GM18520 (cell line): Measurements from ENCODE around the gene CD1C.
"Not testable (repeated sequence)": the region's sequence is repeated elsewhere in the genome, so short reads cannot be mapped to it uniquely, and the experiment has no call there.

Experiments
- ATAC-seq: cut with Tn5 transposase; IDR thresholded peaks from one replicate; pipeline ENCODE4 v1.9.1; 2021; ENCODE audit not compliant: unreplicated experiment

CD1C gene

DNA sequence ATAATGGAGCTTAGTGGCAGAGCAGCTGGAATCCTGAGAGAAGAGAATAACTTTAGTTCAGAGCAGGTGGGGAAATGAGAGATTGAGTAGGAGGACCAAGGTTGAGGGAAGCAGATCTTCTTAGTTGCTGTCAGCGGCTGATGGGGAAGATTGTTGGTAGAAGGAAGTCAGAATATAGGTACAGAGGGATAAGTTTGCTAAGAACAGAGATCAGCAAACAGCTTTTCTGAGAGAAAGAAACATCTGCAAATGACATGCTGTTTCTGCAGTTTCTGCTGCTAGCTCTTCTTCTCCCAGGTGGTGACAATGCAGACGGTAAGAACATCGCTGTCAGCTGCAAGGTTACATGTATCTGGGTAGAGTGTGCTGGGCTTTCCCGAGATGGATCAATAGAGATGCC lies at the start of gene CD1C:
Gene CD1C (plus strand): TSS at position 113 of the 400 bp plus-strand sequence. CDS start 142 bp downstream, at position 255.
- no peak for ATAC-seq

DNA sequence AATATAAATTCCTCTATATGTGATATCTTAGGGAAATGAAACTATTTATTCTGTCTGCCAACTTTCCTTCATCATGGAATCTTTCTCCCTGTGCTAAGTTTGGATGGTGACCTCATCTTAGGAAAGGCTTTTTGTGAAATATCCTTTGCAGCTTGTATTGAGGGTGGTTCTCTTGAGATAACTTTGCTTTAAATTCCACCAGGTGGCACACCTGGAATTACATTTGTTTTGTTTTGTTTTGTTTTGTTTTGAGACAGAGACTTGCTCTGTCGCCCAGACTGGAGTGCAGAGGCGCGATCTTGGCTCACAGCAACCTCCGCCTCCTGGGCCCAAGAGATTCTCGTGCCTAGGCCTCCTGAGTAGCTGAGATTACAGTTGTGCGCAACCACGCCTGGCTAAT lies 43.1 kb upstream of the CD1C start:
- no peak for ATAC-seq

DNA sequence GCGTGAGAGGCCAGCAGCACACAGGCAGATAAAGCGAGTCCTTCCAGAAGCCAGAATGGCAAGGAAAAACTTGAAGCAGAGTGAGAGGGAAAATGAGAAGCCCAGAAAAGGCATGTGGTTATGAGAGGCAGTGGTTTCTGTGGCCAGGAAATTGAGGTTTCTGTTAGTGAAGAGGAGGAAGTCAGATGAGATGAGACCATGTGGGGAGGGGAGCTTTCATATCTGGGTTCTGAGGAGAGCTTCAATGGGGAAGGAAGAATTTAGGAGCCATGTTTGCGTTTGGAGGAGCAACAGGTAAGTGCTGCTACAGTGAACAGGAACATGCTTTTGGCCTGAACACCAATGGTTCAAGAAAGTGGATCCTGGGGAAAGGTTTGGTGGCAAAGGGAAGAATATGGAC lies 41.6 kb upstream of the CD1C start:
- ATAC-seq: no peak

DNA sequence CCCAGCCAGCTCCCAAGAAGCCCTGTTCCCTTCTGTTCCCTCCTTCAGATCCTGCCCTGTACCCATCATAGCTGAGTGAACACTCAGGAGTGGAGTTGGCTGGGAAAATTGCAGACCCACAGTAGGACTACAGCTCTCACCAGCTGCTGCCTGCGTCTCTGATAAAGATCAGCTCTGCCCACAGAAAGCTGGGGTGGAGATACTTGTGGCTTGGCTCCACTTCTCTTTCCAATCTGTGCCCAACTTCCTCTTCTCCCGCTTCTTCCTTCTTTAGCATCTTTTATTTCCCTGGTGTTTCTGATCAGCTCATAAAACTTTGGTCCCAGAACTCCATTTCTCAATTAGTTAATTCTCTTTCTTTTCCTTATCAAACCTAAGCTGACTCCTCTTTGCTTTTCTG lies 41.0 kb upstream of the CD1C start:
- ATAC-seq: no peak

DNA sequence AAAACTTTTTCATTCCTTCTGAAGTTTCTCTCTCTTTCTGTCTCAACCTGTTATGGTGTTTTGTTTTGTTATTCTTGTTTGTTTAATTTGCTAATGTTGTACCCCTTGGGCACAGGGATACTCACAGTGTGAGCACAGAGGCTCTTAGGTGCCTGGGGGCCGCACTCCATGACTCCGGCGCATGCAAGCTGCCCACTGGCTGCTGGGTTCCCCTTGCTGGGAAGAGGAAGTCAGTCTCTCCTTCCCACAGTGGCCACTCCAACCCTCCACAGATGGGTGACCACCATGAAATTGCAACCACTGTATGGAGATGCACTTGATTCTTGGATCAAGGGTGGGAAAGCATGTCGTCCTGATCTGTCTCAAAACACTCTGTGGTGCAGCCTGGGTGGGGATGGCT lies 40.1 kb upstream of the CD1C start:
- no peak for ATAC-seq

DNA sequence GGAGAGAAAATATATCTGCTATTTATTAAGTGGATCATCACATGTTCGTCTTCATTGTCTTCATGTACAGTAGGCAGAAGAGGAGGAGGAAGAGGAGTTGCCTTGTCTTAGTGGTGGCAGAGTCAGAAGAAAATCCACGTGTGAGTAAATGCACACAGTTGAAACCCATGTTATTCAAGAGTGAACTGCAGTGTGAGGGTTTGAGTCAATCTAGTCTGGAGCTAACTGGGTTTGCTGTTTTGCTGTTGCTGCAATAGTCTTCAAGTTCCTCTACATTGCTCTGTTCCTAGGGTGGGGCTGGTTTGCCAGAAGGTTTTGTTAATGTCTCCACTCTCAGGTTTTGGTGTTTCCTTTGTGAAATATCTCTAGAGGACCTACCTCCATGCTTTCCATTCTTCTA lies 38.6 kb upstream of the CD1C start:
- no peak for ATAC-seq

DNA sequence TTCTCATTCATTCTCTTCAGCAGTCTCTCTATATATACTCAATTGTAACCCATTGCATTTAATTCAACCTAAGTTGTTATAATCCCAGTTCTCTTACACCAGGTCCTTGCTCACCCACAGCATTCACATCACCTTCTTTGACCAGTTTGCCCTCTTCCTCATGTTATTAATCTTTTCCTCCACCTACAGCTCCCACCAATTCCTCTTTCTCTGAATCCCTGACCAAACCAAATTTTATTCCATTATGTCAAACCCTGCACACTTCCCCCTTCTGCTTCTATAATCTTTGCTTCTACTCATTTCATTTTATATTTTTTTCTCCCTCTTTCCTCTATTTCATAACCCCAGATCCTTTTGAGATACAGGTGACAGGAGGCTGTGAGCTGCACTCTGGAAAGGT lies 34.1 kb upstream of the CD1C start:
- ATAC-seq: no peak

DNA sequence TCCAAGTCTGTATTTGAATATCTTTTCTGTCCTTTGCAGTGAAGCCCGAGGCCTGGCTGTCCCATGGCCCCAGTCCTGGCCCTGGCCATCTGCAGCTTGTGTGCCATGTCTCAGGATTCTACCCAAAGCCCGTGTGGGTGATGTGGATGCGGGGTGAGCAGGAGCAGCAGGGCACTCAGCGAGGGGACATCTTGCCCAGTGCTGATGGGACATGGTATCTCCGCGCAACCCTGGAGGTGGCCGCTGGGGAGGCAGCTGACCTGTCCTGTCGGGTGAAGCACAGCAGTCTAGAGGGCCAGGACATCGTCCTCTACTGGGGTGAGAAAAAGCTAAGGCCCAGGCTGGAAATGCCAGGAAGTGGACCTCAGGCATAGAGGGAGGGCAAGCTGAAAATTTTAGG lies 33.0 kb upstream of the CD1C start:
- not testable (repeated sequence) for ATAC-seq

DNA sequence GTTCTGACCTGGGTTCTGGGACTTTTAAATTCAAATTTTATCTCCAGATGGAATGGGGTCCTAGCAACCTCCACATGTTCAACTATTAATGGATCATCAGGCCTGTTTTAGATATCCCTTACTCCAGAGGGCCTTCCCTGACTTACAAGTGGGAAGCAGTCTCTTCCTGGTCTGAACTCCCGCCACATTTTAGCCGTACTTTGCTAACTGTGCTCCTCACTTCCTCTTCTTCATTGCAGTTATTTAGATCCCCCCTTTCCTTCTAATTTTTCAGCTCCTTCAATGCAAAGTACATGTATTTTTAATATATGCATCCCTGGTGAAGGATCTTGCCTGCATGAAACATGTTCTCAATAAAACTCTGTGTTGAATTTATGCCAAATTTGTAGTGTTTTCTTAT lies 31.8 kb upstream of the CD1C start:
- no peak for ATAC-seq

DNA sequence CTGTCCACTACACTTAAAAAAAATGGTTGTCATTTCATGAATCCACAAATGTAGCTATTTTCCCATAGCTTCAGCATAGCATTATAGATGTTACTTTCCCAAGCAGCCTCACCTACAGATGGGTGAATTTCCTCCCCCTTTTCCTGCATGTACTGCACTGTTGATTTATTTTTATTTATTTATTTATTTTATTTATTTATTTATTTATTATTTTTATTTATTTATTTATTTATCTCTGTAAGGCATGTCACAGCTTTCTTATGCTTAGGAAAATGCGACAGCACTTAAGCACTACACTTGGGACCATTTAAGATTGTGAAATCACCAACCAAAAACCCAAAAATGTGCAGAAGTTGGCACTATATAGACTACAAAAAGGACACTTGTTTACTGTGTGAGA lies 30.6 kb upstream of the CD1C start:
- ATAC-seq: no peak

DNA sequence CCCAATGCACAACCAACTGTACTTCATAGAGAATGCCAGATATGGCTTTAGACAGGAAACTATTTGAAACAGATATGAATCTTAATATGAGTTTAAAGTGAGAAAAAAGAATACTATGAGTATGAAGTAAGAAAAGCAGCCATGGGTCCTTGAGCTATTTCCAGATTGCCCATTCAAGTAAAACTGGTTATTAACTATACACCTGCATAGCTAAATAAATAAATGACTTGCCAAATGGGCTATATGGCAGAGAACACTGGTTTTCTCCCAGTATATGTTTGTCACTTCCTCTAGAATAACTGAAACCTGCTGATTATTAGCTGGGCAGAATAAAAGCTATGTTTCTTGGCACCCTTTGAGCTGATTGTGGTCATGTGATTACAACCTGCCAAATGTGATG lies 17.0 kb upstream of the CD1C start:
- no peak for ATAC-seq

DNA sequence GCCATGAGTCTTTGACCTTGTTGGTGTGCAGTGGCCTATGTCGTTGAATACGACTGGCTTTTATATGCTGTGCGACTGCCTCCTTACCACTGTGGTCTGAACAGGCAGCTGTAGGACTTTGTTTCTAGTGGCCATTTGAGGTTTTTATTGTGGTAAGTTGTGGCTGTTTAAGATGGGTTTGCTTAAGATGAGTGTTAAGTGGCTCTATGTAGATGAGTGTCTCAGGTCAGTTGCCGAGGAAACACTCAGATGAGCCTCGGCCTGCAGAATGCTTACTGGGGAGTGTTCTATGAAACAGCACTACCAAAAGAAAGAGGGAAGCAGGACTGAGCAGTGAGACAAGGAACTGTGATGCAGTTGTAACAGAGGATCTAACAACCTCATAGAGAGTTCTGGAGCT lies 14.9 kb upstream of the CD1C start:
- ATAC-seq: no peak

DNA sequence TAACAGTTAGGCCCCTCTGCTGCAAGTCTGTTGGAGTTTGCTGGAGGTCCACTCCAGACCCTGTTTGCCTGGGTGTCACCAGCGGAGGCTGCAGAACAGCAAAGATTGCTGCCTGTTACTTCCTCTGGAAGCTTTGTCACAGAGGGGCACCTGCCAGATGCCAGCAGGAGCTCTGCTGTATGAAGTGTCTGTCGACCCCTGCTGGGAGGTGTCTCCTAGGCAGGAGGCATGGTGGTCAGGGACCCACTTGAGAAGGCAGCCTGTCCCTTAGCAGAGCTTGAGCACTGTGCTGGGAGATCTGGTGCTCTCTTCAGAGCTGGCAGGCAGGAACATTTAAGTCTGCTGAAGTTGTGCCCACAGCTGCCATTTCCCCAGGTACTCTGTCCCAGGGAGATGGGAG lies 7.3 kb upstream of the CD1C start:
- not testable (repeated sequence) for ATAC-seq

DNA sequence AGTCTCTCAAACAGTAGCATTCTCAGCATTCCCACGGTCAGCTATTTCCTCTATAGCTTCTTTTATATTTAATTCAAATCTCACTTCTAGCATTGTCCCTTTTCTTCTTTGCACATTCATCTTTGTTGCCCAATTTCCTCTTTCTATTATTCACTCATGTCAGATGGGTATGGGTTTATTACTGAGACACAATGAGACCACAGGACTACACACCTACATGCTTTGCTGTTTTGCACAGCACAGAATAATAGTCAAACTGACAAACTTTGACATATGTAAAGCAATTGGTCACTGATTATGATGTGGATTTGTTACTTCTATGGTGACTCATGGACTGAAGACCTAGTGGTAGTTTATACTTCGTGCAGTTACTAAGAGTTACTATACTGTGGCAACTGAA lies 5.8 kb upstream of the CD1C start:
- ATAC-seq: peak; percentile 78

DNA sequence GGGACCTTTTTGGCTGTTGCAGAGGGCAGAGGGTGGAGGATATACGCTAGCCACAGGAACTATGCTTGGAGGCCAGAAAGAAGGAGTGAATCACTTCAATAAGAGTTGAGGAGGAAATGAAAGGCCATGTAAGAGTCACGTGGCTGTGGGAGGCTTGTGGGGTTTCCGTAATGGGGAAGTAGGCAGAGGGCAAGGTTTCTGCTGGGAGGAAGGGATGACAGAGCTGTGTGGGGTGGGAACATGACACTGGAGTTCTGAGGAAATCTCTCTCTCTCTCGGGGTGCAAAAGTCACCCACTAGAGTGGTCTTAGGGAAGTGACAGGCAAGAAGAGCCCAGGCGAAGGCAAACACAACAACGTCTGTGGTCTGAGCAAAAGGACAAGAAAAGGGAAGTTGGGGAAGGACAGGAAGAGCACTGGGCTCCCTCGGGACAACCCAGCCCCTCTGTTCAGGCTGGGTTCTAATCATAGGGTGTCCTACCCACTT lies 3.9 kb upstream of the CD1C start:
- ATAC-seq: peak; percentile 27

DNA sequence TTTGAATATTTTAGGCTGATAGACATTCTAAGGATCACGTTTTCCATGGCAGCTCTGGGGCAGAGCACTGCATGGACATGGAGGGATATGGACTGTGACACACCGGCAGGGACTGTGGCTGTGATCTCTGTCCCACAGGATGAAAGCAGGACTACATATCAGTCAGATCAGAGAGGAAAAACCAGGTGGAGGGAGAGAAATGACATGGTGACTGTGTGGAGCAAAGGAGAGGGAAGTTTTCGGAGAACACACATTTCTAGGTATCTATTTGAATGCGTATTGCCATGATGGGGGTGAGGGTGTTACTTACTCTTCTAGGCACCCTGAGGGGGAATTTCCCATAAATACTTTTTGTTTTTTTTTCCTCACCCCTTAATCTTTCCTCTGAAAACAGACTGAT lies 3.2 kb upstream of the CD1C start:
- ATAC-seq: no peak

DNA sequence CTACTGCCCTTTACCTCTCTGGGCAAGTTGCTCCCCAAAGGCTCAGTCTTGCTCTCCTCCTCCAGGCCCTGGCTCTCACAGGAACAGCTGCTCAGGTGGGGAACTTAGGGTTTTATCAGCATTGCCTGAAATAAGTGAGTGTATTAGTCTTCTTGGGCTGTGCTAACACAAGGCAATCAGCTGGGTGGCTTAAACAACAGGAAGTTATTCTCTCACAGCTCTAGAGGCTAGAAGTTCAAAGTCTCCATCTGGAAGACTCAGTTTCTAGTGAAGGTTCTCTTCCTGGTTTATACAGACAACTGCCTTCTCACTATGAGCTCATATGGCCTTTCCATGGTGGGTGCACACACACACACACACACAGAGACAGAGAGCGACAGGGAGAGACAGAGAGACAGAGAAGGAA lies 2.8 kb upstream of the CD1C start:
- no peak for ATAC-seq

DNA sequence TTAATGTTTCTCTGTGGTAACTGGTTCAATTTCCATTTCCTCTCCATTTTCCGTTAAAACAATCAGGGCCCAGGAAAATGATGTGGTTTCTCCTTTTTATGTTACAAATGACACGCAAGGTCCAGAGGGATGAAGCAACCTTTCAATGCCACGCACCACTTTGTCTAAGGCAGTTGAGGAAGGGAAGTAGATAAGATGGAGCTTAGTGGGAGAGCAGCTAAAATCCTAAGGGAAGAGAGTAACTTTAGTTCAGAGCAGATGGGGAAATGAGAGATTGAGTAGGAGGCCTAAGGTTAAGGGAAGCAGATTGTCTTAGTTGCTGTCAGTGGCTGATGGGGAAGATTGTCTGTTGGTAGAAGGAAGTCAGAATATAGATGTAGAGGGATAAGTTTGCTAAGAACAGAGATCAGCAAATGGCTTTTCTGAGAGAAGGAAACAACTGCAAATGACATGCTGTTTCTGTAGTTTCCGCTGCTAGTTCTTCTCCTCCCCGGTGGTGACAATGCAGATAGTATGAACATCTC lies 660 bp downstream of the CD1C start:
- no peak for ATAC-seq

DNA sequence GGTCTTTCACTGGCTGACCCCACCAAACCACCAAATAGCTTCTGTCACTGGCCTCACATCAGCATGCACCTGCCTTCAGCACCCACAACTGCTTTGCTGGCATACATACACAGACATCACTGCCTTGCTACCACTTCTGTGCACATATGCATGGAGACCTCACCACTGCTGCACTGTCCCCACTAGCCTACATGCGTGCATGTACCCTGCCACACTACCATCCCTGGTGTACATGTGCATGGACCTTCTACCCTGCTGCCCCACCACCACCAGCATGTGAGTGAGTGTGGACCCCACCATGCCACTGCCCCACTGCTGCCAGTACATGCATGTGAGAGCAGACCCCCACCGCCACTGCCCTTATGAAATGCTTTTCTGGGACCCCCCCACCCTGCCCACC lies 6.1 kb downstream of the CD1C start:
- ATAC-seq: no peak

DNA sequence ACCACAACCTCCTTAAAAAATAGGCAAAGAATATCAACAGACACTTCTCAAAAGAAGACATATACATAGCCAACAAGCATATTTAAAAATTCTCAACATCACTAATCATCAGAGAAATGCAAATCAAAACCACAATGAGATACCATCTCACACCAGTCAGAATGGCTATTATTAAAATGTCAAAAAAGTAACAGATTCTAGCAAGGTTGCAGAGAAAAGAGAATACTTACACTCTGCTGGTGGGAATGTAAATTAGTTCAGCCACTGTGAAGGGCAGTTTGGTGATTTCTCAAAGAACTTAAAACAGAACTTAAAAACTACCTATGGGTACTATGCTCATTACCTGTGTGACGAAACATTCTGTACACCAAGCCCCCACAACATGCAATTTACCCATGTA lies 20.9 kb downstream of the CD1C start:
- ATAC-seq: no peak

DNA sequence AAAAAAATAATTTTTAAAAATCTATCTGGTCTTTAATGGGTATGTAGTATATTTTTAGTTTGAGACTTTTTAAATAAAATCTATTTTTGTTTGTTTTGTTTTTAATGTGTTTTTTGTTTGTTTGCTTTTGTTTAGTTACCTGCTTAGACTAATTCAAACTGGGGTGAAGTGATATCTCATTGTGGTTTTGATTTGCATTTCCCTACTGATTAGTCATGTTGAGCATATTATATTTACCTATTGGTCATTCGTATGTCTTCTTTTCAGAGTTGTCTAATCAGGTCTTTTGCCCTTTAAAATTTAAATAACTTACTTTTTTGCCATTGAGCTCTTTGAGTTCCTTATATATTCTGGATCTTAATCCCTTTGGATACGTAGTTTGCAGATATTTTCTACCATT lies 21.3 kb downstream of the CD1C start:
- ATAC-seq: no peak

DNA sequence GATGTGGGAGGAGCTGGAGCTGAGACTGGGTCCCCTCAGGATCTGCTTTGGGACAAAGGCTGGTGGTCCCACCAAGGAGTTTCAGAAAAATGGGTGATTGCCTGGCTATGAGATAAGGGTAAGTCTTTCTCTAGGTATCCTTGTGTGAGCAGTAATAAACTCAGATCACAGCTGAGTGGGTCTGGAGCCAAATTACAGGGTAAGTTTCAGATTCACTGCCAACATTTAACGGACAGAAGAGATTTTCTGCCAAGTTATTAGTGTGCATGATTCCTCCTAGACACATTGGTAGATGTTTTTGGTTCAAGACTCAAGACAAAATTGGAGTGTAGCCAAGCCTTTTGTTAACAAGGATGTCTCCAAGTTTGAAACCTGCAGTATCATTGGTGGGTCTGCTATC lies 34.1 kb downstream of the CD1C start:
- ATAC-seq: no peak

DNA sequence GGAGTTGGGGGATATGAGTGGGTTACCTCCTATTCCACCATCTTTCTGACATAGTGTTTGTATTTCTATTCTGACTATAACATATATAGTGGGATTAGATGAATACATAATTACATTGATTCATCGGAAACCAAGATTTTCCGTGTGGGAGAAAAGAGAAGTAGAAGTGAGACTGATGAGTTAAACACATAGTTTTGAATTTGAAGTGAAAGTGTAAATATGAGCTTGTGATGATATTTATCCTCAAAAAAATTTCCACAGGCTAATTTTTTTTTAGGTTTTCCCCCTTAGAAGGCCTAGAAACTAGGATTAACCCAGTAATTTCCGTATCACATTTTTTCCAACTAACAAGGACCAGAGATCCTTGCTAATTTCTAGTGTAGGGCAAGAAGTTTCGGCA lies 34.7 kb downstream of the CD1C start:
- no peak for ATAC-seq

DNA sequence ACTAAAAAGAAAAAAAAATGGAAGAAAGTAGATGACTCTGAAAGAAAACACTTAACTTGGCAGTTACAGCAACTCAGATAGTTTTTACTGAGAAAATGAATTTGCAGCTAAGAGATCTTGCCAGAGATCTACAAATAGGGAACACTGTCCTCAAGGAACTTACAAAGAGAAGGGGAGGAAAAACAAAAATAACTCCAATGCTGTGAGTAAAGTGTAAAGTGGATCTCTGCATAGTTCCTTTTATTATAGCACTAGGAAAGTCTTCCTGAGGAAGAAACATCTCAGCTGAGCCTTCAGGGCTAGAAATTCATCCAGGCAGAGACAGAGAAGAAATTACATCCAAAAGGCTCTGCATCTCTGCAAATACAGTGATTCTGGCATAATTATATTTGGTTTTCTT lies 37.8 kb downstream of the CD1C start:
- ATAC-seq: no peak
